ENCODE data around the gene LRRC4B. TPM values are rescaled to one million over a fixed set of nuclear protein-coding genes. Genes with fewer than 3 reads are reported as not detected.
"Not testable (repeated sequence)": the region's sequence is repeated elsewhere in the genome, so short reads cannot be mapped to it uniquely, and the experiment has no call there.

Gene LRRC4B
- polyA plus RNA-seq (ENCODE audit: insufficient read length in 4 of 4) = 10 to 100 TPM; 18.1 to 29.8 (median 19.8) TPM

GRCh38 chr19:50567882-50568727 lies at the start of gene LRRC4B:
TSS of gene LRRC4B (minus strand) at chr19:50568435. CDS start at chr19:50548838, 19,597 bp downstream.
- DNase-seq (ENCODE audit: low read depth in 4 of 4, low spot score in 3 of 4) = peak in 2 of 4 donors; percentile 61 to 63

- not testable (repeated sequence) for DNase-seq (ENCODE audit: low read depth in 4 of 4, low spot score in 3 of 4)
Measured at GRCh38 chr19:50612504-50613404, 44.5 kb upstream of the LRRC4B start.

GRCh38 chr19:50607874-50608785 lies 39.9 kb upstream of the LRRC4B start:
- peak; percentile 77 to 81 (median 78) for DNase-seq (ENCODE audit: low read depth in 4 of 4, low spot score in 3 of 4)

GRCh38 chr19:50607388-50607787 lies 39.2 kb upstream of the LRRC4B start:
- DNase-seq (ENCODE audit: low read depth in 4 of 4, low spot score in 3 of 4) = no peak

- not testable (repeated sequence) for DNase-seq (ENCODE audit: low read depth in 4 of 4, low spot score in 3 of 4)
Measured at GRCh38 chr19:50606059-50606836, 38.0 kb upstream of the LRRC4B start.

GRCh38 chr19:50604264-50605073 lies 36.2 kb upstream of the LRRC4B start:
- DNase-seq (ENCODE audit: low read depth in 4 of 4, low spot score in 3 of 4) = not testable (repeated sequence)

GRCh38 chr19:50602935-50603334 lies 34.7 kb upstream of the LRRC4B start:
- no peak for DNase-seq (ENCODE audit: low read depth in 4 of 4, low spot score in 3 of 4)

- no peak for DNase-seq (ENCODE audit: low read depth in 4 of 4, low spot score in 3 of 4)
Measured at GRCh38 chr19:50602496-50602895, 34.3 kb upstream of the LRRC4B start.

GRCh38 chr19:50602089-50602422 lies 33.8 kb upstream of the LRRC4B start:
- DNase-seq (ENCODE audit: low read depth in 4 of 4, low spot score in 3 of 4) = no peak

GRCh38 chr19:50601407-50602088 lies 33.3 kb upstream of the LRRC4B start:
- DNase-seq (ENCODE audit: low read depth in 4 of 4, low spot score in 3 of 4) = no peak

GRCh38 chr19:50599427-50599826 lies 31.2 kb upstream of the LRRC4B start:
- DNase-seq (ENCODE audit: low read depth in 4 of 4, low spot score in 3 of 4) = no peak

GRCh38 chr19:50590191-50590590 lies 22.0 kb upstream of the LRRC4B start:
- no peak for DNase-seq (ENCODE audit: low read depth in 4 of 4, low spot score in 3 of 4)

GRCh38 chr19:50581795-50582660 lies 13.8 kb upstream of the LRRC4B start:
- not testable (repeated sequence) for DNase-seq (ENCODE audit: low read depth in 4 of 4, low spot score in 3 of 4)

- DNase-seq (ENCODE audit: low read depth in 4 of 4, low spot score in 3 of 4) = no peak
Measured at GRCh38 chr19:50580970-50581634, 12.9 kb upstream of the LRRC4B start.

GRCh38 chr19:50580240-50580639 lies 12.0 kb upstream of the LRRC4B start:
- no peak for DNase-seq (ENCODE audit: low read depth in 4 of 4, low spot score in 3 of 4)

- not testable (repeated sequence) for DNase-seq (ENCODE audit: low read depth in 4 of 4, low spot score in 3 of 4)
Measured at GRCh38 chr19:50576769-50577168, 8.5 kb upstream of the LRRC4B start.

Measured in right renal pelvis (tissue), 4 donors.